HCT116 (cell line): ENCODE data around the gene NOL9. TPM values are rescaled to one million over a fixed set of nuclear protein-coding genes. Genes with fewer than 3 reads are reported as not detected.

Source experiments
- ATAC-seq: fragments of 200-7000 bp; cut with Tn5 transposase; 2 replicates; pipeline ENCODE4 v1.9.1; 2020; ENCODE audit warnings: mild to moderate bottlenecking, moderate library complexity
- BruUV-seq: library from RNA; stranded (reverse); fragments of 400-500 nt; replicated peaks from 2 replicates; lab custom pipeline; 2021; lab: Mats Ljungman, UMichigan
- CTCF ChIA-PET: fragments of 300-600 bp; sonication (Branson Sonifier 250); formaldehyde crosslinking; loops from one replicate; lab custom pipeline; 2021; ENCODE audit warnings: antibody characterized with exemption; lab: Charles Lee
- POLR2A ChIA-PET: fragments of 300-600, 350-600 bp; sonication (Branson Sonifier 250); formaldehyde crosslinking; loops from one replicate; lab custom pipeline; 2021; ENCODE audit warnings: antibody characterized with exemption; lab: Charles Lee
- RAD21 ChIA-PET, 2 experiments: fragments of 300-600 bp; sonication (Branson Sonifier 250); formaldehyde crosslinking; loops; one replicate each; lab custom pipeline; 2023; ENCODE audit warnings: low total read pairs in 2 of 2; ENCODE audit not compliant: uncharacterized antibody in 2 of 2, unreplicated experiment in 2 of 2, low non-redundant PET in 1 of 2; lab: Charles Lee
- DNase-seq: peaks from one replicate; pipeline ENCODE4 v3.0.0-alpha.2; 2010; ENCODE audit warnings: low read depth, low spot score
- H2AFZ ChIP-seq: fragments of 200-600 bp; shearing (Covaris generic), sonication (generic); 2 replicates; pipeline ENCODE4 v1.6.1; 2017; ENCODE audit warnings: low read depth, mixed run types, mixed read lengths, antibody characterized with exemption, low read length; ENCODE audit not compliant: poor library complexity, severe bottlenecking
- H3K27ac ChIP-seq: 2 replicates; pipeline ENCODE4 v1.5.1; 2012; ENCODE audit warnings: low read depth, low read length
- H3K27me3 ChIP-seq: fragments of 200-600 bp; sonication (generic); 2 replicates; pipeline ENCODE4 v1.6.1; 2016; ENCODE audit warnings: mixed run types, low read length, mixed read lengths; ENCODE audit not compliant: insufficient read depth
- H3K36me3 ChIP-seq, 2 experiments: fragments of 200-500 bp in 1 of 2; fragments of 200-600 bp in 1 of 2; sonication (Bioruptor generic) in 1 of 2; sonication (generic) in 1 of 2; 2 replicates each; pipeline versions ENCODE4 v1.5.1 to v1.6.1; 2014 to 2016; ENCODE audit warnings: low read length in 2 of 2, inconsistent platforms in 1 of 2, mixed read lengths in 1 of 2, mixed run types in 1 of 2; ENCODE audit not compliant: insufficient read depth in 2 of 2, control insufficient read depth in 1 of 2
- H3K4me1 ChIP-seq, 2 experiments: fragments of 200-600 bp in 1 of 2; sonication (generic) in 1 of 2; 2 replicates each; pipeline versions ENCODE4 v1.5.1 to v1.6.1; 2012 to 2017; ENCODE audit warnings: low read length in 2 of 2, inconsistent platforms in 1 of 2, mild to moderate bottlenecking in 1 of 2, mixed read lengths in 1 of 2, mixed run types in 1 of 2, moderate library complexity in 1 of 2; ENCODE audit not compliant: insufficient read depth in 2 of 2, control insufficient read depth in 1 of 2
- H3K4me2 ChIP-seq: fragments of 200-600 bp; sonication (generic); 2 replicates; pipeline ENCODE4 v1.6.1; 2017; ENCODE audit warnings: mixed run types, low read length, mixed read lengths
- H3K4me3 ChIP-seq, 2 experiments: fragments of 200-600 bp in 1 of 2; sonication (generic) in 1 of 2; replicated peaks in 1 of 2; 2 replicates each; pipeline ENCODE4 v1.5.1; 2011 to 2016; ENCODE audit warnings: low read length in 2 of 2, control low read depth in 1 of 2, low read depth in 1 of 2, mild to moderate bottlenecking in 1 of 2, mixed read lengths in 1 of 2, mixed run types in 1 of 2
- H3K79me2 ChIP-seq: fragments of 200-600 bp; sonication (generic); 2 replicates; pipeline ENCODE4 v1.6.1; 2017; ENCODE audit warnings: mild to moderate bottlenecking, mixed run types, low read length, moderate library complexity, mixed read lengths; ENCODE audit not compliant: insufficient read depth
- H3K9ac ChIP-seq: fragments of 200-600 bp; sonication (generic); 2 replicates; pipeline ENCODE4 v1.6.1; 2016; ENCODE audit warnings: low read length, mixed read lengths
- H3K9me2 ChIP-seq: fragments of 200-600 bp; sonication (generic), shearing (Covaris generic); 2 replicates; pipeline ENCODE4 v1.6.1; 2017; ENCODE audit warnings: mixed run types, mild to moderate bottlenecking, moderate library complexity; ENCODE audit not compliant: insufficient read depth
- H3K9me3 ChIP-seq, 2 experiments: fragments of 200-500 bp in 1 of 2; fragments of 200-600 bp in 1 of 2; sonication (Bioruptor generic) in 1 of 2; sonication (generic) in 1 of 2; 2 replicates each; pipeline ENCODE4 v1.6.1; 2014 to 2017; ENCODE audit warnings: low read length in 2 of 2, mixed read lengths in 2 of 2, inconsistent platforms in 1 of 2, low read depth in 1 of 2, mild to moderate bottlenecking in 1 of 2, mixed run types in 1 of 2, moderate library complexity in 1 of 2; ENCODE audit not compliant: control insufficient read depth in 1 of 2, insufficient read depth in 1 of 2
- H4K20me1 ChIP-seq: fragments of 200-600 bp; sonication (generic), shearing (Covaris generic); 2 replicates; pipeline ENCODE4 v1.6.1; 2017; ENCODE audit warnings: mixed run types, mild to moderate bottlenecking, moderate library complexity; ENCODE audit not compliant: insufficient read depth
- ATF3 ChIP-seq: IDR thresholded peaks from 2 replicates; pipeline ENCODE4 v1.6.1; 2012
- CBX3 ChIP-seq: IDR thresholded peaks from 2 replicates; pipeline ENCODE4 v1.6.1; 2012; ENCODE audit warnings: low read depth
- CEBPB ChIP-seq: IDR thresholded peaks from 2 replicates; pipeline ENCODE4 v1.6.1; 2012; ENCODE audit warnings: low read depth
- FOSL1 ChIP-seq: IDR thresholded peaks from 2 replicates; pipeline ENCODE4 v1.6.1; 2012; ENCODE audit warnings: low read depth
- MAX ChIP-seq: IDR thresholded peaks from 2 replicates; pipeline ENCODE4 v1.6.1; 2012
- POLR2A ChIP-seq: IDR thresholded peaks from 2 replicates; pipeline ENCODE4 v1.7.0; 2011; ENCODE audit warnings: borderline replicate concordance; ENCODE audit not compliant: insufficient read depth, insufficient read length; ENCODE audit errors: extremely low read depth
- YY1 ChIP-seq: IDR thresholded peaks from 2 replicates; pipeline ENCODE4 v1.6.1; 2011; ENCODE audit warnings: low read length, low read depth, moderate library complexity, mild to moderate bottlenecking; ENCODE audit not compliant: insufficient replicate concordance; ENCODE audit errors: extremely low read depth
- ZFX ChIP-seq: fragments of 450-650 bp; IDR thresholded peaks from 2 replicates; pipeline ENCODE4 v1.6.1; 2017
- ZNF274 ChIP-seq: fragments of 200-500 bp; sonication (Bioruptor generic); IDR thresholded peaks from 2 replicates; pipeline ENCODE4 v1.6.1; 2014; ENCODE audit warnings: mild to moderate bottlenecking, low read depth, low read length, inconsistent platforms
- intact Hi-C: fragments of 100-400 bp; cut with micrococcal nuclease; formaldehyde crosslinking; loops from 2 replicates; pipeline ENCODE4 v1.10.0; 2022
- total RNA-seq: library from RNA; stranded (reverse); gene quantifications from one replicate; pipeline ENCODE4 v1.2.1, GENCODE V29; 2021; ENCODE audit not compliant: unreplicated experiment

The NOL9 gene
- total RNA-seq, 1 experiment from 2014 or later, result 46.4 TPM

GRCh38 chr1:6506210-6507036 lies 47.9 kb downstream of the NOL9 start:
- TF ChIP-seq CEBPB (no peak), YY1 (no peak), FOSL1 (no peak), CBX3 (no peak), MAX (no peak), POLR2A (no peak), ATF3 (no peak), ZFX (no peak), ZNF274 (no peak)
- TF ChIP-seq, all 23 proteins: peak for 0
- Histone ChIP-seq H3K9ac (no peak overlapping the region), H3K4me2 (no peak overlapping the region), H4K20me1 (no peaks in the 10 kb centered on the region), H3K9me3 (no peaks in the 10 kb centered on the region), H3K79me2 (no peaks in the 10 kb centered on the region), H2AFZ (no peak overlapping the region), H3K9me2 (no peaks in the 10 kb centered on the region), H3K27me3 (no peaks in the 10 kb centered on the region), H3K4me3 (no peak overlapping the region), H3K27ac (no peak overlapping the region), H3K36me3 (no peaks in the 10 kb centered on the region), H3K4me1 (no peaks in the 10 kb centered on the region; a peak in 1 of 4 replicates)
- CTCF ChIA-PET, result interaction anchor here (0.8 kb wide), 1 partner anchor 17 kb away, joined by 3 read pairs; no protein-coding TSS in a partner anchor
- BruUV-seq, result no TSS peak
- ATAC-seq, result no peak
- RAD21 ChIA-PET, result no interaction called here
- no peak for DNase-seq
- POLR2A ChIA-PET, result no interaction called here
- intact Hi-C loops, result no loop called here
